GM21619 (cell line): ENCODE measurements around the gene MAP3K20.
"Not testable (repeated sequence)": the region's sequence is repeated elsewhere in the genome, so short reads cannot be mapped to it uniquely, and the experiment has no call there.

Source experiments
- ATAC-seq: cut with Tn5 transposase; IDR thresholded peaks from one replicate; pipeline ENCODE4 v1.9.1; 2021; ENCODE audit not compliant: unreplicated experiment

MAP3K20 gene

GRCh38 chr2:173153301-173153885 is 77.7 kb downstream of the MAP3K20 start:
- no peak for ATAC-seq

GRCh38 chr2:173157676-173158293 is 82.1 kb downstream of the MAP3K20 start:
- ATAC-seq: no peak

- ATAC-seq: no peak
These were observed 84.3 kb downstream of the MAP3K20 start for GRCh38 chr2:173159791-173160463.

GRCh38 chr2:173160618-173161017 is 85.0 kb downstream of the MAP3K20 start:
- no peak for ATAC-seq

- no peak for ATAC-seq
These were observed 85.4 kb downstream of the MAP3K20 start for GRCh38 chr2:173161040-173161439.

GRCh38 chr2:173161507-173161906 is 85.9 kb downstream of the MAP3K20 start:
- ATAC-seq: no peak

GRCh38 chr2:173163357-173163756 is 87.7 kb downstream of the MAP3K20 start:
- not testable (repeated sequence) for ATAC-seq

- ATAC-seq: no peak
These were observed 88.8 kb downstream of the MAP3K20 start for GRCh38 chr2:173164396-173164795.

GRCh38 chr2:173165443-173166238 is 90.0 kb downstream of the MAP3K20 start:
- ATAC-seq: no peak

- ATAC-seq: no peak
These were observed 95.7 kb downstream of the MAP3K20 start for GRCh38 chr2:173171321-173171720.

GRCh38 chr2:173171924-173172643 is 96.4 kb downstream of the MAP3K20 start:
- ATAC-seq: no peak

GRCh38 chr2:173174339-173174738 is 98.7 kb downstream of the MAP3K20 start:
- ATAC-seq: not testable (repeated sequence)

- ATAC-seq: no peak
These were observed 99.6 kb downstream of the MAP3K20 start for GRCh38 chr2:173175222-173175621.

- no peak for ATAC-seq
These were observed 106.3 kb downstream of the MAP3K20 start for GRCh38 chr2:173181982-173182381.

GRCh38 chr2:173184031-173185004 is 108.7 kb downstream of the MAP3K20 start:
- ATAC-seq: no peak

- ATAC-seq: no peak
These were observed 109.8 kb downstream of the MAP3K20 start for GRCh38 chr2:173185437-173185836.

- no peak for ATAC-seq
These were observed 112.5 kb downstream of the MAP3K20 start for GRCh38 chr2:173187941-173188788.

GRCh38 chr2:173191601-173192000 is 116.0 kb downstream of the MAP3K20 start:
- no peak for ATAC-seq

- no peak for ATAC-seq
These were observed 116.4 kb downstream of the MAP3K20 start for GRCh38 chr2:173192071-173192470.
